ENCODE measurements around the gene CSRP2.
A peak's percentile ranks its signal among the peaks of the same experiment; 100 is the strongest.

CSRP2 gene

GRCh38 chr12:76878899-76879709, at the start of gene CSRP2:
Gene CSRP2 (minus strand): TSS chr12:76879019. CDS start chr12:76866260, 12,759 bp downstream.
- peak within 1 kb of the TSS; percentile 78 for H3K27ac ChIP-seq
- peak; percentile 26; the same call in 1 of the 2 replicates for TF ChIP-seq CTCF (conservative IDR thresholded peaks at IDR 0.05; ENCODE audit: low read depth)
- peak; percentile 89 for DNase-seq (ENCODE audit: low spot score)
- POLR2A ChIA-PET (ENCODE audit: low non-redundant PET), result no interaction called here
- CTCF ChIA-PET, result interaction anchor here (1.2 kb wide), 2 partner anchors 132 kb away, joined by 3 read pairs; no protein-coding TSS in a partner anchor

GRCh38 chr12:76927170-76927784, 48.5 kb upstream of the CSRP2 start:
- ChIA-PET POLR2A (ENCODE audit: low non-redundant PET) (no interaction called here), CTCF (interaction anchor here (0.6 kb wide), 1 partner anchor 305 kb away, joined by 3 read pairs; no protein-coding TSS in a partner anchor)
- TF ChIP-seq CTCF (conservative IDR thresholded peaks at IDR 0.05; ENCODE audit: low read depth), result no peak

GRCh38 chr12:76925135-76925534, 46.3 kb upstream of the CSRP2 start:
- H3K27ac ChIP-seq, result no peak overlapping the region
- DNase-seq (ENCODE audit: low spot score), result no peak
- ChIA-PET POLR2A (ENCODE audit: low non-redundant PET) (no interaction called here), CTCF (interaction anchor here (0.6 to 1.6 kb wide), 2 partner anchors 11 to 86 kb away, joined by 3 to 4 read pairs; no protein-coding TSS in a partner anchor)
- no peak for TF ChIP-seq CTCF (conservative IDR thresholded peaks at IDR 0.05; ENCODE audit: low read depth)

More at GRCh38 chr12:76927170-76927784, 48.5 kb upstream of the CSRP2 start:
- DNase-seq (ENCODE audit: low spot score), result no peak
- no peak overlapping the region for H3K27ac ChIP-seq

DNA sequence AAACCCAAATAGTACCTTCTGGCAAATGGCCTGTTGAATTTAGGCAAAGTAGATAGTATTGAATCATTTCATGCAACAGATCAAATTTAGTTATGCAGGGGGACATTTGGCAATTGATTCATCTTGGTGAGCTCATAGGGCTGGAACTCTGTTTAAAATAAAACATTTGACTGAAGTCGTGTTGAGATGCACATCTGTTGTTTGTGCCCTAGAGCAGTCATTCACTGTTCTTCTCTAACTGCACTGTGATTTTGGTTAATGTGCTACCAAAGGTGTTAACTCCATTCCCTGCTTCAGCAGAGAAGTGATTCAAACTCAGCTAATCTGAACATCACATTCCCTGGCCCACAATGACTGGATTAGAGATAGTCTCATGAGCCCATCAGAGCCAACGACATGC, 44.0 kb upstream of the CSRP2 start:
- DNase-seq (ENCODE audit: low spot score), result no peak
- TF ChIP-seq CTCF (conservative IDR thresholded peaks at IDR 0.05; ENCODE audit: low read depth), result no peak
- H3K27ac ChIP-seq, result no peak overlapping the region
- POLR2A ChIA-PET (ENCODE audit: low non-redundant PET), result no interaction called here
- CTCF ChIA-PET, result interaction anchor here (0.7 kb wide), 1 partner anchor 211 kb away, joined by 4 read pairs; no protein-coding TSS in a partner anchor

GRCh38 chr12:76921891-76922664, 43.3 kb upstream of the CSRP2 start:
- H3K27ac ChIP-seq, result no peak overlapping the region
- DNase-seq (ENCODE audit: low spot score), result no peak
- ChIA-PET POLR2A (ENCODE audit: low non-redundant PET) (no interaction called here), CTCF (interaction anchor here (0.6 to 0.7 kb wide), 2 partner anchors 132 to 212 kb away, joined by 4 read pairs; no protein-coding TSS in a partner anchor)
- TF ChIP-seq CTCF (conservative IDR thresholded peaks at IDR 0.05; ENCODE audit: low read depth), result no peak

DNA sequence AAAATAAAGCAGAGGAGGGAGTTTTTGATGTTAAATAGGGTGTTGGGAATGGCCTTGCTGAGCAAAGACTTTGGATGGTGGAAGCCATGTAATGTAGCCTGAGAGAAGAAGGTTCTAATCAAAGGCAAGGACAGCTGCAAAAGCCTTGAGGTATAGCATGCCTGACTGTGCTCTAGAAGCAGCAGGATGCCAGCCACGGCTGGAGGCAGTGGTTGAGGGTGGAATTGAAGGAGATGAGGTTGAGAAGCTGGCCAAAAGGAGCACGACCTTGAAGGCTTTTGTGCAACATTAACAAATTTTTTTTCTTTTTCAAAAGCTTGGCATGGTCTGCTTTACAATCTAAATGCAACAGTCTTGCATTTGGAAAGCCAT, 42.3 kb upstream of the CSRP2 start:
- TF ChIP-seq CTCF (conservative IDR thresholded peaks at IDR 0.05; ENCODE audit: low read depth), result no peak
- no peak for DNase-seq (ENCODE audit: low spot score)
- CTCF ChIA-PET, result interaction anchor here (0.6 kb wide), 1 partner anchor 131 kb away, joined by 4 read pairs; no protein-coding TSS in a partner anchor
- POLR2A ChIA-PET (ENCODE audit: low non-redundant PET), result no interaction called here
- H3K27ac ChIP-seq, result no peak overlapping the region

Measured in RWPE1 (cell line).